K562 (cell line): Measurements from ENCODE around the gene SFMBT2. TPM values are rescaled to one million over a fixed set of nuclear protein-coding genes. Genes with fewer than 3 reads are reported as not detected.
A peak's percentile ranks its signal among the peaks of the same experiment; 100 is the strongest.

Source experiments
- ATAC-seq: fragments of 200-7000 bp; cut with Tn5 transposase; 3 replicates; pipeline ENCODE4 v1.9.1; 2020; ENCODE audit warnings: moderate library complexity
- BruUV-seq: library from RNA; stranded (reverse); fragments of 400-500 nt; replicated peaks from 2 replicates; lab custom pipeline; 2021; lab: Mats Ljungman, UMichigan
- CTCF ChIA-PET: fragments of 300-600 bp; formaldehyde crosslinking; extraction: SDS; loops from one replicate; lab custom pipeline; 2021; ENCODE audit warnings: low intra/inter-chr PET ratio; lab: Yijun Ruan, JAX
- POLR2A ChIA-PET: fragments of 300-600, 350-650 bp; sonication (Branson Sonifier 250); formaldehyde crosslinking; extraction: SDS; loops from one replicate; lab custom pipeline; 2021; ENCODE audit warnings: antibody characterized with exemption, inconsistent platforms; lab: Yijun Ruan, JAX
- DNase-seq, 4 experiments: peaks; one replicate each; pipeline versions ENCODE4 v3.0.0 to v3.0.0-alpha.2; 2011 to 2018; ENCODE audit warnings: low spot score in 3 of 4, mixed read lengths in 3 of 4; ENCODE audit errors: extremely low read depth in 1 of 4
- FAIRE-seq: peaks from 2 replicates; lab custom pipeline; 2011; peaks lifted over from hg19 to GRCh38; lab: Jason Lieb, UNC
- H2AFZ ChIP-seq: 2 replicates; pipeline ENCODE4 v1.6.0; 2011; ENCODE audit warnings: low read depth, low read length, control low read depth, inconsistent platforms
- H3K27ac ChIP-seq: fragments of 200-600 bp; 3 replicates; pipeline ENCODE4 v1.8.0; 2011; ENCODE audit warnings: low read depth, mild to moderate bottlenecking, control low read depth, inconsistent platforms, low read length, moderate library complexity, mixed read lengths; ENCODE audit errors: extremely low read depth
- H3K27me3 ChIP-seq, 2 experiments: fragments of 300-600 bp in 1 of 2; 2 replicates in 1 of 2; 3 replicates in 1 of 2; pipeline versions ENCODE4 v1.6.0 to v1.8.0; 2011; ENCODE audit warnings: inconsistent platforms in 2 of 2, low read length in 2 of 2, mild to moderate bottlenecking in 1 of 2, mixed read lengths in 1 of 2, moderate library complexity in 1 of 2; ENCODE audit not compliant: control insufficient read depth in 2 of 2, insufficient read depth in 2 of 2
- H3K36me3 ChIP-seq: fragments of 300-600 bp; 3 replicates; pipeline ENCODE4 v1.8.0; 2011; ENCODE audit warnings: mild to moderate bottlenecking, low read length, inconsistent platforms; ENCODE audit not compliant: control insufficient read depth, insufficient read depth
- H3K4me1 ChIP-seq, 2 experiments: fragments of 200-600 bp in 1 of 2; replicated peaks in 1 of 2; 2 replicates in 1 of 2; 3 replicates in 1 of 2; pipeline versions ENCODE4 v1.5.1 to v1.8.0; 2011; ENCODE audit warnings: inconsistent platforms in 2 of 2, low read length in 2 of 2, mild to moderate bottlenecking in 1 of 2, mixed read lengths in 1 of 2, moderate library complexity in 1 of 2; ENCODE audit not compliant: control insufficient read depth in 2 of 2, insufficient read depth in 2 of 2
- H3K4me2 ChIP-seq: 2 replicates; pipeline ENCODE4 v1.6.1; 2011; ENCODE audit warnings: low read length, control low read depth, inconsistent platforms, mixed read lengths; ENCODE audit not compliant: insufficient read depth
- H3K4me3 ChIP-seq: fragments of 200-600 bp; sonication (generic), shearing (Covaris generic); 2 replicates; pipeline ENCODE4 v1.5.1; 2016; ENCODE audit warnings: control low read depth, inconsistent platforms
- H3K79me2 ChIP-seq: fragments of 200-600 bp; 3 replicates; pipeline ENCODE4 v1.8.0; 2011; ENCODE audit warnings: low read length, inconsistent platforms; ENCODE audit not compliant: control insufficient read depth, insufficient read depth
- H3K9ac ChIP-seq, 2 experiments: 2 replicates each; pipeline versions ENCODE4 v1.6.0 to v1.6.1; 2011; ENCODE audit warnings: low read depth in 2 of 2, low read length in 2 of 2, control low read depth in 1 of 2, inconsistent platforms in 1 of 2, mild to moderate bottlenecking in 1 of 2, mixed read lengths in 1 of 2; ENCODE audit not compliant: insufficient read depth in 1 of 2
- H3K9me1 ChIP-seq: one replicate; pipeline ENCODE4 v1.6.0; 2011; ENCODE audit warnings: inconsistent platforms, mild to moderate bottlenecking, low read length, moderate library complexity; ENCODE audit not compliant: control insufficient read depth, insufficient read depth
- H3K9me3 ChIP-seq: replicated peaks from 2 replicates; pipeline ENCODE4 v1.5.1; 2011; ENCODE audit warnings: low read depth, low read length, inconsistent platforms; ENCODE audit not compliant: control insufficient read depth, insufficient read depth
- H4K20me1 ChIP-seq: replicated peaks from 2 replicates; pipeline ENCODE4 v1.6.1; 2011; ENCODE audit warnings: low read length, inconsistent platforms, mixed read lengths; ENCODE audit not compliant: control insufficient read depth, insufficient read depth
- ATF7 ChIP-seq: fragments of 450-650 bp; IDR thresholded peaks from 2 replicates; pipeline ENCODE4 v1.7.1; 2014; ENCODE audit warnings: mild to moderate bottlenecking, moderate library complexity
- CEBPB ChIP-seq: fragments of 450-650 bp; IDR thresholded peaks from 2 replicates; pipeline ENCODE4 v1.6.1; 2016; ENCODE audit warnings: missing genetic modification characterization, missing compliant biosample characterization
- DPF2 ChIP-seq: fragments of 450-650 bp; IDR thresholded peaks from 2 replicates; pipeline ENCODE4 v1.6.1; 2016
- ETS2 ChIP-seq: IDR thresholded peaks from 2 replicates; pipeline ENCODE4 v1.6.1; 2016; ENCODE audit warnings: borderline replicate concordance, missing genetic modification characterization, mild to moderate bottlenecking, moderate library complexity, missing compliant biosample characterization; ENCODE audit not compliant: poor library complexity, severe bottlenecking
- FOSL1 ChIP-seq: fragments of 200-800 bp; sonication (Bioruptor generic); conservative IDR thresholded peaks from 2 replicates; pipeline ENCODE4 v1.6.1; 2016; ENCODE audit warnings: missing genetic modification characterization, missing compliant biosample characterization
- HNRNPK ChIP-seq: fragments of 200-400 bp; formaldehyde crosslinking; IDR thresholded peaks from one replicate; pipeline ENCODE4 v1.6.1; 2018; ENCODE audit warnings: mild to moderate bottlenecking, low read depth, low read length; ENCODE audit not compliant: poor library complexity, severe bottlenecking
- HOMEZ ChIP-seq: fragments of 250-450 bp; sonication (Bioruptor Pico); IDR thresholded peaks from 2 replicates; pipeline ENCODE4 v1.4.0; 2020; ENCODE audit warnings: mild to moderate bottlenecking, moderate library complexity
- STAT6 ChIP-seq: sonication (generic); formaldehyde crosslinking; IDR thresholded peaks from 2 replicates; pipeline ENCODE4 v1.8.1; 2023; ENCODE audit warnings: mild to moderate bottlenecking, missing genetic modification reagents
- TCF7 ChIP-seq: sonication (generic); IDR thresholded peaks from 2 replicates; pipeline ENCODE4 v1.6.1; 2016; ENCODE audit warnings: antibody characterized with exemption, borderline replicate concordance
- ZNF217 ChIP-seq: sonication (generic); formaldehyde crosslinking; IDR thresholded peaks from 2 replicates; pipeline ENCODE4 v1.8.0; 2022; ENCODE audit warnings: mild to moderate bottlenecking, missing genetic modification reagents
- ZNF24 ChIP-seq: fragments of 450-650 bp; IDR thresholded peaks from 2 replicates; pipeline ENCODE4 v1.6.1; 2016
- ZNF766 ChIP-seq: fragments of 200-800 bp; sonication (Bioruptor generic); conservative IDR thresholded peaks from 2 replicates; pipeline ENCODE4 v1.6.1; 2016; ENCODE audit warnings: missing genetic modification characterization, missing compliant biosample characterization
- WGBS: fragments of 100-300 bp; shearing (Covaris generic); methylation state at CpG from one replicate; pipeline ENCODE4 v1.1.6; 2016; ENCODE audit warnings: low coverage, mixed read lengths; ENCODE audit not compliant: insufficient coverage; ENCODE audit errors: missing lambda C conversion rate; 5-methylcytosine and 5-hydroxymethylcytosine counted together
- in situ Hi-C: fragments of 300-500 bp; cut with MboI; formaldehyde crosslinking; loops from 4 replicates; pipeline ENCODE4 v1.15.0; 2018; ENCODE audit warnings: inconsistent platforms, mixed read lengths
- intact Hi-C: fragments of 100-400 bp; cut with micrococcal nuclease; formaldehyde crosslinking; loops from 2 replicates; pipeline ENCODE4 v1.14.2; 2022
- polyA plus RNA-seq, 8 experiments: library from polyadenylated mRNA; depleted of rRNA in 4 of 8; stranded (reverse) in 5 of 8; unstranded in 3 of 8; fragments of >200 nt; fragmentation: Nextera tagmentation in 2 of 8; fragmentation: Illumina TruSeq in 1 of 8; extraction: Ambion mirVana in 2 of 8; extraction: Trizol in 1 of 8; gene quantifications; 2 replicates each; pipeline versions ENCODE4 v1.2.1 to v1.2.3, GENCODE V29; 2011 to 2014; ENCODE audit warnings: inconsistent platforms in 1 of 8, missing spikeins in 1 of 8
- total RNA-seq, 7 experiments: library from RNA; depleted of rRNA in 6 of 7; stranded (reverse); fragments of >200 nt in 6 of 7; fragmentation: Illumina TruSeq in 2 of 7; extraction: Trizol in 2 of 7; gene quantifications; 2 replicates each; pipeline versions ENCODE4 v1.2.1 to v1.2.3, GENCODE V29; 2011 to 2021; ENCODE audit warnings: low replicate concordance in 1 of 7

SFMBT2 gene
- total and polyA plus RNA-seq, 9 of the 15 experiments (the other 6 are each of a cell fraction or from before 2014, with no cell fraction given) = 1.2 to 13.6 (median 7.6) TPM

GRCh38 chr10:7275761-7276440 is 134.9 kb downstream of the SFMBT2 start:
- ChIA-PET POLR2A (no interaction called here), CTCF (no interaction called here)
- no TSS peak for BruUV-seq
- ATAC-seq (no peak), FAIRE-seq (no peak), DNase-seq (no peak)
- no peak overlapping the region for H3K4me3 ChIP-seq
- no peak overlapping the region for H3K4me2 ChIP-seq
- H3K9ac ChIP-seq = no peak overlapping the region
- H3K79me2 ChIP-seq = no peaks in the 10 kb centered on the region
- H3K36me3 ChIP-seq = 0 out of 3 replicates have a peak, but pooled peaks cover 15% of the 10 kb centered on the region
- H3K27ac ChIP-seq = no peak overlapping the region
- H4K20me1 ChIP-seq = no peaks in the 10 kb centered on the region
- H3K9me3 ChIP-seq = no peaks in the 10 kb centered on the region
- H3K4me1 ChIP-seq = peaks cover 0 to 4% of the 10 kb centered on the region in 2 experiments; a peak in 3 of 5 replicates
- no peaks in the 10 kb centered on the region for H3K9me1 ChIP-seq
- no peaks in the 10 kb centered on the region for H3K27me3 ChIP-seq
- WGBS = 69% methylated on average over 12 of the region's 12 CpGs
- no peak for TF ChIP-seq ATF7
- TF ChIP-seq CEBPB = no peak
- TF ChIP-seq ETS2 = no peak
- TF ChIP-seq DPF2 = no peak
- intact Hi-C loops (no loop called here), in situ Hi-C loops (no loop called here)
- no peak overlapping the region for H2AFZ ChIP-seq

GRCh38 chr10:7274293-7274692 is 136.5 kb downstream of the SFMBT2 start:
- H2AFZ ChIP-seq = no peak overlapping the region
- H3K4me1 ChIP-seq = peaks cover 0 to 4% of the 10 kb centered on the region in 2 experiments; a peak in 3 of 5 replicates
- 27% methylated on average over 2 of the region's 2 CpGs for WGBS
- H3K4me3 ChIP-seq = no peak overlapping the region
- no peak overlapping the region for H3K9ac ChIP-seq
- H3K27me3 ChIP-seq = no peaks in the 10 kb centered on the region
- TF ChIP-seq HOMEZ (CRISPR knock-in tag) (no peak), ZNF217 (CRISPR knock-in tag) (no peak), TCF7 (no peak), FOSL1 (tag) (peak; percentile 41), ZNF766 (CRISPR knock-in tag) (peak; percentile 68), STAT6 (CRISPR knock-in tag) (no peak), HNRNPK (no peak), ZNF24 (no peak)
- ChIA-PET CTCF (no interaction called here), POLR2A (no interaction called here)
- no peak overlapping the region for H3K27ac ChIP-seq
- intact Hi-C loops = no loop called here
- no peak overlapping the region for H3K4me2 ChIP-seq
- H4K20me1 ChIP-seq = no peaks in the 10 kb centered on the region
- no peaks in the 10 kb centered on the region for H3K79me2 ChIP-seq
- no peaks in the 10 kb centered on the region for H3K9me1 ChIP-seq
- no TSS peak for BruUV-seq
- no peaks in the 10 kb centered on the region for H3K9me3 ChIP-seq
- peaks cover 17% of the 10 kb centered on the region; the same call in 1 of the 3 replicates for H3K36me3 ChIP-seq
- in situ Hi-C loops = no loop called here
- ATAC-seq (no peak), DNase-seq (no peak), FAIRE-seq (no peak)
